Neutrophil (primary cell): ENCODE data around the gene CYP2W1.

Experiments used
- H3K27ac ChIP-seq: fragments of 200-600 bp; sonication (generic); 2 replicates; pipeline ENCODE4 v1.5.1; 2016; ENCODE audit warnings: mild to moderate bottlenecking, moderate library complexity
- H3K27me3 ChIP-seq: fragments of 200-600 bp; sonication (generic); 2 replicates; pipeline ENCODE4 v1.6.0; 2016; ENCODE audit warnings: mild to moderate bottlenecking
- H3K36me3 ChIP-seq: fragments of 200-600 bp; sonication (generic); 2 replicates; pipeline ENCODE4 v1.5.1; 2017
- H3K4me1 ChIP-seq, 2 experiments: fragments of 200-600 bp in 1 of 2; sonication (generic) in 1 of 2; 1 replicate in 1 of 2; 2 replicates in 1 of 2; pipeline versions ENCODE4 v1.5.1 to v1.6.1; 2013 to 2016; ENCODE audit warnings: low read depth in 1 of 2, low read length in 1 of 2, mild to moderate bottlenecking in 1 of 2, moderate library complexity in 1 of 2; ENCODE audit not compliant: control insufficient read depth in 1 of 2, insufficient read depth in 1 of 2
- H3K4me3 ChIP-seq, 2 experiments: fragments of 200-600 bp in 1 of 2; sonication (generic) in 1 of 2; 1 replicate in 1 of 2; 2 replicates in 1 of 2; pipeline ENCODE4 v1.5.1; 2013 to 2016; ENCODE audit warnings: low read depth in 1 of 2, low read length in 1 of 2, mild to moderate bottlenecking in 1 of 2, moderate library complexity in 1 of 2
- H3K9me3 ChIP-seq: fragments of 200-600 bp; sonication (generic); 2 replicates; pipeline ENCODE4 v1.5.1; 2016
- TF ChIP-seq, protein P1 (sequence below): fragments of 200-600 bp; sonication (generic); IDR thresholded peaks from 2 replicates; pipeline ENCODE4 v1.5.1; 2016; ENCODE audit warnings: antibody characterized with exemption

Gene CYP2W1

DNA sequence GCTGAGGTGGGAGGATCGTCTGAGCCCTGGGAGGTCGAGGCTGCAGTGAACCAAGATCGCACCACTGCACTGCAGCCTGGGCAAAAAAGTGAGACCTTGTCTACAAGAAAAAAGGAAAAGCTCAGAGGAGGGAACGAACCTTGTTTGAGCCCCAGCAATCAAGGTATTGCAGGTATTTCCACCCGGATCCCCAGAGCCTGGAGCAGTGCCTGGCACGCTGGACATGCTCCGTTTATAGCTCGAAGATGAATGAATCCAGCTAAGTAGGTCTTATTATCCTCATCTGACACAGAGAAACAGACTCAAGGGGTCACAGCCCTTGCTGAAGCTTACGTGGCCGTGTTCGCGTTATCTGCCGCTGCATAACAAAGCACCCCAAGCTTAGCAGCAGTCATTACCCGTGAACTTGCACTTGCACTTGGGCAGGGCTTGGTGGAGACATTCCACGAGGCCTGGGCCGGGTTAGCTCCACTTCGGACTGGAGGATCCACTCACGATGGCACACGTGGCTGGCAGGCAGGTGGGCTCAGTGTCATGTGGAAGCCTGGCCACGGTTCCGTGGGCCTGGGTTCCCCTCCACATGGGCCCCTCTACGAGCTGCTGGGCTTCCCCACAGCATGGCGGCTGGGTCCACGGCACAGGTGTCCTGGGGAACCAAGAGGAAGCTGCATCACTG, 4.4 kb upstream of the CYP2W1 start:
- Histone ChIP-seq H3K36me3 (peaks cover under 1% of the 10 kb centered on the region), H3K4me1 (peaks cover 12 to 19% of the 10 kb centered on the region in 2 experiments), H3K27ac (no peak overlapping the region), H3K9me3 (no peaks in the 10 kb centered on the region), H3K4me3 (no peak overlapping the region), H3K27me3 (no peaks in the 10 kb centered on the region)
- TF ChIP-seq, protein P1, sequence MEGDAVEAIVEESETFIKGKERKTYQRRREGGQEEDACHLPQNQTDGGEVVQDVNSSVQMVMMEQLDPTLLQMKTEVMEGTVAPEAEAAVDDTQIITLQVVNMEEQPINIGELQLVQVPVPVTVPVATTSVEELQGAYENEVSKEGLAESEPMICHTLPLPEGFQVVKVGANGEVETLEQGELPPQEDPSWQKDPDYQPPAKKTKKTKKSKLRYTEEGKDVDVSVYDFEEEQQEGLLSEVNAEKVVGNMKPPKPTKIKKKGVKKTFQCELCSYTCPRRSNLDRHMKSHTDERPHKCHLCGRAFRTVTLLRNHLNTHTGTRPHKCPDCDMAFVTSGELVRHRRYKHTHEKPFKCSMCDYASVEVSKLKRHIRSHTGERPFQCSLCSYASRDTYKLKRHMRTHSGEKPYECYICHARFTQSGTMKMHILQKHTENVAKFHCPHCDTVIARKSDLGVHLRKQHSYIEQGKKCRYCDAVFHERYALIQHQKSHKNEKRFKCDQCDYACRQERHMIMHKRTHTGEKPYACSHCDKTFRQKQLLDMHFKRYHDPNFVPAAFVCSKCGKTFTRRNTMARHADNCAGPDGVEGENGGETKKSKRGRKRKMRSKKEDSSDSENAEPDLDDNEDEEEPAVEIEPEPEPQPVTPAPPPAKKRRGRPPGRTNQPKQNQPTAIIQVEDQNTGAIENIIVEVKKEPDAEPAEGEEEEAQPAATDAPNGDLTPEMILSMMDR, result no peak

DNA sequence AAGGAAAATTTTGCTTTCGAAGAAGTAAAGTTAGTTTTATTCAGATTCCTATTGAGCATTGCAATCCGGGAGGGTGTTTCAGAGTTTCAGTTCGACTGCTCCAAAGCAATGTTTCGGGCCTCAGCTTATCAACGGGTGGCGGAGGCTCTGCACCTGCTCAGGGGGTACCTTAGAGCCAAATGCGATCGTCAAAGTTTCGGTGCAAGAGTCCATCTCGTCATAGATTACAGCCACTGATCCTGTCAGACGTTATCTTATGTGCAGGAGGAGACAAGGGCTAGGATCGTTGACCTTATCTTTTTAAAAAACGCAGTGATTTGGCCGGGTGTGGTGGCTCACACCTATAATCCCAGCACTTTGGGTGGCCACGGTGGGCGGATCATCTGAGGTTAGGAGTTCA, 3.8 kb upstream of the CYP2W1 start:
- peaks cover 6 to 13% of the 10 kb centered on the region in 2 experiments for H3K4me1 ChIP-seq

DNA sequence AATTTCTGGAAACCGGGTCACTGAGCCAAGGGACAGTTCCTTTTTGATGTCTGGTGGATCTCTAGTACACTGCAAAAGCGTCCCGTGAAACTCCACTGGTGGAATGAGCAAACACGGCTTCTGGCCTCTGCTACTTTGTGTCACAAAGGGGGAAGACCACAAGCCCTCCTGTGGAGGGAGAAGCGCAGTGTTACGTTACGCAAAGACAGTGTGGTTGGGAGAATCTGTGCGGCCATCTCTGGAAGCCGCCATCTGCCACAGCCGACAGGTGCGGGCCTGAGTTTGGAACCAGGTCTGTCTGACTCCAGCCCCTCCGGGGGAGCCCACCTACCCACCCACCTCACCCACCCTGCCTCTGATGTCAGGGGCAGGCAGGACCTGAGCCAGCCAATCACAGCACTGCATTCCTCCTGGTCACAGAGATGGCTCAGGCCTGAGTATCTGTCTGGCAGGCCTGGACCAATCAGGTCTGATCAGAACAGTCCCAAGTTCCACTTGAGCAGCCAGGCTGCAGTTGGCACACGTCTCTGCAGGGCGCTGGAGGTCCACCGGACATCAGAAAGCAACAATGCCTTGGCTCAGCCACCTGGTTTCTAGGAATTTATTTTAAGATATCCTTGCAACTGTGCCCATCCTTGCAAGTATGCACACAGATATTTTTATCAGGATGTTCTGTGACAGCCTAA, 3.0 kb upstream of the CYP2W1 start:
- Histone ChIP-seq H3K36me3 (no peaks in the 10 kb centered on the region), H3K27ac (no peak overlapping the region), H3K4me3 (no peak overlapping the region), H3K9me3 (no peaks in the 10 kb centered on the region), H3K27me3 (peaks cover 1% of the 10 kb centered on the region), H3K4me1 (peaks cover 4 to 5% of the 10 kb centered on the region in 2 experiments)
- TF ChIP-seq, protein P1, result no peak

More for the DNA sequence above, 3.8 kb upstream of the CYP2W1 start:
- Histone ChIP-seq H3K36me3 (no peaks in the 10 kb centered on the region), H3K9me3 (no peaks in the 10 kb centered on the region), H3K4me3 (no peak overlapping the region), H3K27me3 (no peaks in the 10 kb centered on the region), H3K27ac (no peak overlapping the region)
- TF ChIP-seq, protein P1, result no peak

DNA sequence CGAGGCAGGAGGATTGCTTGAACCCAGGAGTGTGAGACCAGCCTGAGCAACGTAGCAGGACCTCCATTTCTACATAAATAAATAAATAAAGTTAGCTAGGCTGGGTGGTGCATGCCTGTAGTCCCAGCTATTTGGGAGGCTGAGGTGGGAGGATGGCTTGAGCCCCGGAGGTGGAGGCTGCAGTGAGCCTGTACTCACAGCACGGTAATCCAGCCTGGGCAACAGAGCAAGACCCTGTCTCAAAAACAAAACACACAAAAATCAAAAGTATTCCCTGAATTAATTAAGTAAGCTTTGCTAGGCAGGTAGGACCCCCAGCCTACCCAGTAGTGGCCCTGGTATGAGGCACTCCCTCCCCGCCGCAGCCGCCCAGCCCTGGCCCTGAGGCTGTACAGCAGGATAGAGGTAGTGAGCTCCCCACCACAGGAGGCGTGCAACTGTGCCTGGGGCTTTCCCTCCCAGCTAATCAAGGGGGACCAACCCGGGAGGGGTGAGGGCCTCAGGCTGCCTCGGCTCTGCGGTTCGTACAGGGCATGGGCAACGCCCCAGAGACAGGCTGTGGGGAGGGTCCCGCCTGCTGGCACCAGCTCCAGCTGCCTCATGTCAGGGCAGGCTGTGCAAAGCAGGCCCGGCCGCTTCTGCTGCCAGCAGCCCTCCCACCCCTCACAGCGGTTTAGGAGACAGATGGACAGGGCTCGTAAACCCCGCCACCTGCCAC, 1.0 kb upstream of the CYP2W1 start:
- Histone ChIP-seq H3K36me3 (no peaks in the 10 kb centered on the region), H3K9me3 (no peaks in the 10 kb centered on the region), H3K4me1 (no peaks in the 10 kb centered on the region), H3K4me3 (no peak overlapping the region), H3K27ac (no peak overlapping the region), H3K27me3 (peaks cover 20% of the 10 kb centered on the region)
- TF ChIP-seq, protein P1, result no peak

DNA sequence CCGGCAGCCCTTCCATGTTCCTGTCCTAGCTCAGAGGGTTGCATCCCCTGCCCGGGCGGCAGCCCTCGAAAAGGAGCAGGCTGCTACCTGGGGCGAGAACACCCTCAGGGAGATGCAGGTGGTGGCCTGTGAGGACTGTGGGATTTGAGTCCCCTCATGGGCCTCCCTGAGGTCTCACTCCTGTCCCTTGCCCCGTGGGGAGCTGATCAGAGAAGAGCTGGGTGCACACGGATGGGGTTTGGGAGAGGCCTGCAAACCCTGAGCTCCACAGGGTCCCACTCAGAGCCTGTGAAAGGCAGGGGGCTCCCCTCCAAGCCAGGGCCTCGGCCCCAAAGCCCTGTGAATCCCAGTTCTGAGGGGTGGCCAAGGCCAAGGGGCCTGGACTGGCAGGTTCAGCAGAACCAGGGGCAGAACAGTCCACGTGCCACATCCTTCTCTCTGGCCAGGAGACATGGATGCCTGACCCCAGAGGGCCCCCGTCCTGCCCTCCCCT, 424 bp upstream of the CYP2W1 start:
- H3K27me3 ChIP-seq, result peaks cover 26% of the 10 kb centered on the region
- TF ChIP-seq, protein P1, result no peak
- no peak overlapping the region for H3K4me3 ChIP-seq
- no peaks in the 10 kb centered on the region for H3K4me1 ChIP-seq
- H3K27ac ChIP-seq, result no peak overlapping the region
- no peaks in the 10 kb centered on the region for H3K36me3 ChIP-seq
- no peaks in the 10 kb centered on the region for H3K9me3 ChIP-seq
